B cell (primary cell): ENCODE measurements around the gene MAPKAPK5. TPM values are rescaled to one million over a fixed set of nuclear protein-coding genes. Genes with fewer than 3 reads are reported as not detected.

Experiments used
- ATAC-seq: fragments of 200-7000 bp; cut with Tn5 transposase; one replicate; pipeline ENCODE4 v1.10.0; 2021; ENCODE audit warnings: low read depth, mild to moderate bottlenecking, moderate number of reproducible peaks, moderate library complexity
- CTCF ChIA-PET: fragments of 350-600 bp; sonication (Branson Sonifier 250); formaldehyde crosslinking; loops from one replicate; lab custom pipeline; 2021; ENCODE audit warnings: antibody characterized with exemption, inconsistent platforms; lab: Charles Lee
- POLR2A ChIA-PET: fragments of 350-600 bp; sonication (Branson Sonifier 250); formaldehyde crosslinking; loops from one replicate; lab custom pipeline; 2021; ENCODE audit warnings: antibody characterized with exemption; lab: Charles Lee
- DNase-seq: peaks from one replicate; pipeline ENCODE4 v3.0.0; 2013
- H2AFZ ChIP-seq: 2 replicates; pipeline ENCODE4 v1.6.1; 2012; ENCODE audit warnings: mild to moderate bottlenecking, low read depth, low read length; ENCODE audit not compliant: insufficient read depth, poor library complexity, severe bottlenecking
- H3K27ac ChIP-seq, 2 donors: 1 replicate in 1 of 2; 2 replicates in 1 of 2; pipeline ENCODE4 v1.5.1; 2012 to 2013; ENCODE audit warnings: low read length in 2 of 2, mild to moderate bottlenecking in 2 of 2, moderate library complexity in 1 of 2
- H3K27me3 ChIP-seq, 4 experiments: fragments of 200-600 bp in 1 of 4; sonication (generic) in 1 of 4; replicated peaks in 1 of 4; 1 replicate in 2 of 4; 2 replicates in 2 of 4; pipeline versions ENCODE4 v1.6.1 to v1.7.0; 2013 to 2016; ENCODE audit warnings: low read length in 3 of 4, mild to moderate bottlenecking in 2 of 4, mixed read lengths in 1 of 4, moderate library complexity in 1 of 4; ENCODE audit not compliant: insufficient read depth in 4 of 4, control insufficient read depth in 3 of 4; ENCODE audit errors: control extremely low read depth in 1 of 4
- H3K36me3 ChIP-seq, 2 experiments: replicated peaks in 1 of 2; 1 replicate in 1 of 2; 2 replicates in 1 of 2; pipeline versions ENCODE4 v1.6.1 to v1.7.1; 2013; ENCODE audit warnings: low read length in 1 of 2; ENCODE audit not compliant: insufficient read depth in 2 of 2, control insufficient read depth in 1 of 2; ENCODE audit errors: control extremely low read depth in 1 of 2, extremely low read depth in 1 of 2
- H3K4me1 ChIP-seq, 2 donors: fragments of 200-600 bp in 1 of 2; sonication (generic) in 1 of 2; 1 replicate in 1 of 2; 2 replicates in 1 of 2; pipeline versions ENCODE4 v1.5.1 to v1.6.1; 2013 to 2017; ENCODE audit warnings: low read length in 2 of 2; ENCODE audit not compliant: control insufficient read depth in 2 of 2, insufficient read depth in 2 of 2
- H3K4me2 ChIP-seq: replicated peaks from 2 replicates; pipeline ENCODE3; 2012; ENCODE audit warnings: mild to moderate bottlenecking, low read depth, low read length; ENCODE audit not compliant: poor library complexity, severe bottlenecking
- H3K4me3 ChIP-seq, 5 experiments: fragments of 200-600 bp in 1 of 5; sonication (generic) in 1 of 5; 1 replicate in 3 of 5; 2 replicates in 2 of 5; pipeline versions ENCODE4 v1.5.1 to v1.7.0; 2011 to 2016; ENCODE audit warnings: low read length in 4 of 5, mild to moderate bottlenecking in 4 of 5, low read depth in 2 of 5, control low read depth in 1 of 5, moderate library complexity in 1 of 5; ENCODE audit not compliant: insufficient read depth in 1 of 5; ENCODE audit errors: control extremely low read depth in 1 of 5, extremely low read depth in 1 of 5
- H3K79me2 ChIP-seq: fragments of 200-600 bp; sonication (generic); one replicate; pipeline ENCODE4 v1.6.0; 2016; ENCODE audit warnings: low read length; ENCODE audit not compliant: control insufficient read depth, insufficient read depth
- H3K9ac ChIP-seq: fragments of 200-600 bp; sonication (generic); 2 replicates; pipeline ENCODE4 v1.6.1; 2017; ENCODE audit warnings: mild to moderate bottlenecking, low read length, moderate library complexity
- H3K9me3 ChIP-seq, 3 donors: one replicate each; pipeline versions ENCODE4 v1.6.1 to v1.7.1; 2013; ENCODE audit warnings: low read length in 2 of 3; ENCODE audit not compliant: control insufficient read depth in 2 of 3, insufficient read depth in 1 of 3; ENCODE audit errors: control extremely low read depth in 1 of 3
- H4K20me1 ChIP-seq: 2 replicates; pipeline ENCODE4 v1.6.0; 2012; ENCODE audit warnings: mild to moderate bottlenecking, low read length; ENCODE audit not compliant: insufficient read depth, control insufficient read depth, poor library complexity, severe bottlenecking
- H3K27ac Mint-ChIP-seq: one replicate; pipeline ENCODE4 v1.8.0; 2021; ENCODE audit warnings: mixed read lengths
- H3K27me3 Mint-ChIP-seq: one replicate; pipeline ENCODE4 v1.8.0; 2021; ENCODE audit warnings: mixed read lengths
- H3K4me1 Mint-ChIP-seq: one replicate; pipeline ENCODE4 v1.8.0; 2021; ENCODE audit warnings: mixed read lengths
- H3K4me3 Mint-ChIP-seq: one replicate; pipeline ENCODE4 v1.8.0; 2021; ENCODE audit warnings: mixed read lengths
- H3K9me3 Mint-ChIP-seq: one replicate; pipeline ENCODE4 v1.8.0; 2022; ENCODE audit warnings: mixed read lengths; ENCODE audit not compliant: insufficient read depth
- EZH2 ChIP-seq: IDR thresholded peaks from 2 replicates; pipeline ENCODE4 v1.6.1; 2012; ENCODE audit warnings: borderline replicate concordance, low read depth, mild to moderate bottlenecking, moderate library complexity, low read length; ENCODE audit not compliant: insufficient read depth, poor library complexity, severe bottlenecking
- WGBS: methylation state at CpG from one replicate; pipeline ENCODE4 v1.1.5; 2013; ENCODE audit warnings: missing lambda C conversion rate; ENCODE audit not compliant: insufficient coverage; 5-methylcytosine and 5-hydroxymethylcytosine counted together
- intact Hi-C: fragments of 100-400 bp; cut with micrococcal nuclease; formaldehyde crosslinking; loops from one replicate; pipeline ENCODE4 v1.10.0; 2022
- polyA plus RNA-seq: library from polyadenylated mRNA; depleted of rRNA; stranded (reverse); fragments of >200 nt; gene quantifications from 2 replicates; pipeline ENCODE4 v1.2.3, GENCODE V29; 2012
- total RNA-seq, 2 donors: library from RNA; stranded (reverse); fragments of 120-200 nt in 1 of 2; gene quantifications; 1 replicate in 1 of 2; 2 replicates in 1 of 2; pipeline versions ENCODE4 v1.2.3 to v1.2.4, GENCODE V29; 2013 to 2022
- TF ChIP-seq, protein P1 (sequence below): fragments of 200-600 bp; IDR thresholded peaks from one replicate; pipeline ENCODE4 v1.8.0; 2022; ENCODE audit warnings: antibody characterized with exemption, mild to moderate bottlenecking

The MAPKAPK5 gene
- total and polyA plus RNA-seq, 2 donors (not counting 1 experiment from before 2014, with no cell fraction given), result 60.2 to 64.4 TPM

DNA sequence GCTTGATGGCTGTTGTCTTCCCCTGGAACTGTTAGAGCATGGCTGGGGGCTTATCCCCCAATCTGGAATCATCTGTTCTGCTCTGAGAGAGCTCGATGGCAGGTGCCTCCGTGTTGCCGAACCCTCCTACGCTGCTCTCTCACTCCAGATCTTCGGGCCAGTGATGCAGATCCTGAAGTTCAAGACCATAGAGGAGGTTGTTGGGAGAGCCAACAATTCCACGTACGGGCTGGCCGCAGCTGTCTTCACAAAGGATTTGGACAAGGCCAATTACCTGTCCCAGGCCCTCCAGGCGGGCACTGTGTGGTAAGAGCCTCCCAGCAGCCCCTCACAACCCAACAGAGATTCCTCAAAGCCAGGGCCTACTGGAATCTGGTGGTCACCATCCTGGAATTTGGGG is 42.3 kb upstream of the MAPKAPK5 start:
- no peaks in the 10 kb centered on the region for H3K9me3 Mint-ChIP-seq
- H3K27me3 Mint-ChIP-seq, result no peaks in the 10 kb centered on the region

DNA sequence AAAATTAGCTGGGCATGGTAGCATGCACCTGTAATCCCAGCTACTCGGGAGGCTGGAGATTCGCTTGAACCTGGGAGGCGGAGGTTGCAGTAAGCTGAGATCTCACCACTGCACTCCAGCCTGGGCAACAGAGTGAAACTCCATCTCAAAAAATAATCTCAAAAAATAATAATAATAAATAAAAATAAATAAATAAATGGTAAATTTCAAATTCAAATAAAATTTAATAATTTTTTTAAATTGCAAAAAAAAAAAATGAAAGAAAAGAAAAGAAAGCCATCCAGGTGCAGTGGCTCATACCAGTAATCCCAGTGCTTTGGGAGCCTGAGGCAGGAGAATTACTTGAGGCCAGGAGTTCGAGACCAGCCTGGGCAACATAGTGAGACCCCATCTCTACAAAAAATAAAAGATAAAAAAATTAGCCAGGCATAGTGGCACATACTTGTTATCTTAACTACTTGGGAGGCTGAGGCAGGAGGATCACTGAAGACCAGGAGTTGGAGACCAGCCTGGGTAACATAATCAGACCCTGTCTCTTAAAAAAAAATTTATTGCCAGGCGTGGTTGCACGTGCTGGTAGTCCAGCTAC is 38.9 kb upstream of the MAPKAPK5 start:
- peaks cover 0 to 12% of the 10 kb centered on the region in 2 experiments for H3K36me3 ChIP-seq
- CTCF ChIA-PET, result no interaction called here
- intact Hi-C loops, result no loop called here
- no peak overlapping the region for H3K27ac ChIP-seq
- POLR2A ChIA-PET, result no interaction called here
- H2AFZ ChIP-seq, result no peak overlapping the region
- Mint-ChIP-seq H3K4me1 (no peaks in the 10 kb centered on the region), H3K4me3 (no peak overlapping the region), H3K9me3 (no peaks in the 10 kb centered on the region), H3K27me3 (no peaks in the 10 kb centered on the region), H3K27ac (no peak overlapping the region)
- no peak for ATAC-seq
- no peaks in the 10 kb centered on the region for H3K9me3 ChIP-seq
- DNase-seq, result no peak
- H3K4me3 ChIP-seq, result no peak overlapping the region
- no peak overlapping the region for H3K9ac ChIP-seq
- no peaks in the 10 kb centered on the region for H3K79me2 ChIP-seq
- H3K4me1 ChIP-seq, result no peaks in the 10 kb centered on the region
- H4K20me1 ChIP-seq, result no peaks in the 10 kb centered on the region
- no peak for TF ChIP-seq EZH2
- TF ChIP-seq, protein P1, sequence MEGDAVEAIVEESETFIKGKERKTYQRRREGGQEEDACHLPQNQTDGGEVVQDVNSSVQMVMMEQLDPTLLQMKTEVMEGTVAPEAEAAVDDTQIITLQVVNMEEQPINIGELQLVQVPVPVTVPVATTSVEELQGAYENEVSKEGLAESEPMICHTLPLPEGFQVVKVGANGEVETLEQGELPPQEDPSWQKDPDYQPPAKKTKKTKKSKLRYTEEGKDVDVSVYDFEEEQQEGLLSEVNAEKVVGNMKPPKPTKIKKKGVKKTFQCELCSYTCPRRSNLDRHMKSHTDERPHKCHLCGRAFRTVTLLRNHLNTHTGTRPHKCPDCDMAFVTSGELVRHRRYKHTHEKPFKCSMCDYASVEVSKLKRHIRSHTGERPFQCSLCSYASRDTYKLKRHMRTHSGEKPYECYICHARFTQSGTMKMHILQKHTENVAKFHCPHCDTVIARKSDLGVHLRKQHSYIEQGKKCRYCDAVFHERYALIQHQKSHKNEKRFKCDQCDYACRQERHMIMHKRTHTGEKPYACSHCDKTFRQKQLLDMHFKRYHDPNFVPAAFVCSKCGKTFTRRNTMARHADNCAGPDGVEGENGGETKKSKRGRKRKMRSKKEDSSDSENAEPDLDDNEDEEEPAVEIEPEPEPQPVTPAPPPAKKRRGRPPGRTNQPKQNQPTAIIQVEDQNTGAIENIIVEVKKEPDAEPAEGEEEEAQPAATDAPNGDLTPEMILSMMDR, result no peak
- H3K27me3 ChIP-seq, result no peaks in the 10 kb centered on the region
- H3K4me2 ChIP-seq, result no peak overlapping the region
- WGBS, result 61% methylated on average over 2 of the region's 6 CpGs

More for the DNA sequence above, 42.3 kb upstream of the MAPKAPK5 start:
- no peaks in the 10 kb centered on the region for H4K20me1 ChIP-seq
- intact Hi-C loops, result no loop called here
- ChIA-PET POLR2A (interaction anchor here (0.5 kb wide), 1 partner anchor 495 kb away, joined by 5 read pairs; no protein-coding TSS in a partner anchor), CTCF (interaction anchor here (0.9 to 1.9 kb wide), 4 partner anchors 13 to 348 kb away, joined by 3 to 12 read pairs (median 6); no protein-coding TSS in a partner anchor)
- no peak overlapping the region for H3K4me2 ChIP-seq
- H3K4me1 ChIP-seq, result no peaks in the 10 kb centered on the region
- no peaks in the 10 kb centered on the region for H3K9me3 ChIP-seq
- no peak overlapping the region for H2AFZ ChIP-seq
- H3K36me3 ChIP-seq, result peaks cover 0 to 16% of the 10 kb centered on the region in 2 experiments
- DNase-seq (no peak), ATAC-seq (no peak)
- no peaks in the 10 kb centered on the region for H3K27me3 ChIP-seq
- 98% methylated on average over 9 of the region's 9 CpGs for WGBS
- no peak overlapping the region for H3K27ac ChIP-seq
- Mint-ChIP-seq H3K4me1 (no peaks in the 10 kb centered on the region), H3K4me3 (no peak overlapping the region), H3K27ac (no peak overlapping the region)
- H3K4me3 ChIP-seq, result no peak overlapping the region
- no peaks in the 10 kb centered on the region for H3K79me2 ChIP-seq
- no peak for TF ChIP-seq EZH2
- TF ChIP-seq, protein P1, result no peak
- no peak overlapping the region for H3K9ac ChIP-seq
